K562 (cell line): ENCODE results near the gene NRXN3. TPM values are rescaled to one million over a fixed set of nuclear protein-coding genes. Genes with fewer than 3 reads are reported as not detected.

Experiments used
- ATAC-seq: fragments of 200-7000 bp; cut with Tn5 transposase; 3 replicates; pipeline ENCODE4 v1.9.1; 2020; ENCODE audit warnings: moderate library complexity
- BruUV-seq: library from RNA; stranded (reverse); fragments of 400-500 nt; replicated peaks from 2 replicates; lab custom pipeline; 2021; lab: Mats Ljungman, UMichigan
- CTCF ChIA-PET: fragments of 300-600 bp; formaldehyde crosslinking; extraction: SDS; loops from one replicate; lab custom pipeline; 2021; ENCODE audit warnings: low intra/inter-chr PET ratio; lab: Yijun Ruan, JAX
- POLR2A ChIA-PET: fragments of 300-600, 350-650 bp; sonication (Branson Sonifier 250); formaldehyde crosslinking; extraction: SDS; loops from one replicate; lab custom pipeline; 2021; ENCODE audit warnings: antibody characterized with exemption, inconsistent platforms; lab: Yijun Ruan, JAX
- DNase-seq, 4 experiments: peaks; one replicate each; pipeline versions ENCODE4 v3.0.0 to v3.0.0-alpha.2; 2011 to 2018; ENCODE audit warnings: low spot score in 3 of 4, mixed read lengths in 3 of 4; ENCODE audit errors: extremely low read depth in 1 of 4
- FAIRE-seq: peaks from 2 replicates; lab custom pipeline; 2011; peaks lifted over from hg19 to GRCh38; lab: Jason Lieb, UNC
- H2AFZ ChIP-seq: 2 replicates; pipeline ENCODE4 v1.6.0; 2011; ENCODE audit warnings: low read depth, low read length, control low read depth, inconsistent platforms
- H3K27ac ChIP-seq: fragments of 200-600 bp; 3 replicates; pipeline ENCODE4 v1.8.0; 2011; ENCODE audit warnings: low read depth, mild to moderate bottlenecking, control low read depth, inconsistent platforms, low read length, moderate library complexity, mixed read lengths; ENCODE audit errors: extremely low read depth
- H3K27me3 ChIP-seq, 2 experiments: fragments of 300-600 bp in 1 of 2; 2 replicates in 1 of 2; 3 replicates in 1 of 2; pipeline versions ENCODE4 v1.6.0 to v1.8.0; 2011; ENCODE audit warnings: inconsistent platforms in 2 of 2, low read length in 2 of 2, mild to moderate bottlenecking in 1 of 2, mixed read lengths in 1 of 2, moderate library complexity in 1 of 2; ENCODE audit not compliant: control insufficient read depth in 2 of 2, insufficient read depth in 2 of 2
- H3K36me3 ChIP-seq: fragments of 300-600 bp; 3 replicates; pipeline ENCODE4 v1.8.0; 2011; ENCODE audit warnings: mild to moderate bottlenecking, low read length, inconsistent platforms; ENCODE audit not compliant: control insufficient read depth, insufficient read depth
- H3K4me1 ChIP-seq, 2 experiments: fragments of 200-600 bp in 1 of 2; replicated peaks in 1 of 2; 2 replicates in 1 of 2; 3 replicates in 1 of 2; pipeline versions ENCODE4 v1.5.1 to v1.8.0; 2011; ENCODE audit warnings: inconsistent platforms in 2 of 2, low read length in 2 of 2, mild to moderate bottlenecking in 1 of 2, mixed read lengths in 1 of 2, moderate library complexity in 1 of 2; ENCODE audit not compliant: control insufficient read depth in 2 of 2, insufficient read depth in 2 of 2
- H3K4me2 ChIP-seq: 2 replicates; pipeline ENCODE4 v1.6.1; 2011; ENCODE audit warnings: low read length, control low read depth, inconsistent platforms, mixed read lengths; ENCODE audit not compliant: insufficient read depth
- H3K4me3 ChIP-seq: fragments of 200-600 bp; sonication (generic), shearing (Covaris generic); 2 replicates; pipeline ENCODE4 v1.5.1; 2016; ENCODE audit warnings: control low read depth, inconsistent platforms
- H3K79me2 ChIP-seq: fragments of 200-600 bp; 3 replicates; pipeline ENCODE4 v1.8.0; 2011; ENCODE audit warnings: low read length, inconsistent platforms; ENCODE audit not compliant: control insufficient read depth, insufficient read depth
- H3K9ac ChIP-seq, 2 experiments: 2 replicates each; pipeline versions ENCODE4 v1.6.0 to v1.6.1; 2011; ENCODE audit warnings: low read depth in 2 of 2, low read length in 2 of 2, control low read depth in 1 of 2, inconsistent platforms in 1 of 2, mild to moderate bottlenecking in 1 of 2, mixed read lengths in 1 of 2; ENCODE audit not compliant: insufficient read depth in 1 of 2
- H3K9me1 ChIP-seq: one replicate; pipeline ENCODE4 v1.6.0; 2011; ENCODE audit warnings: inconsistent platforms, mild to moderate bottlenecking, low read length, moderate library complexity; ENCODE audit not compliant: control insufficient read depth, insufficient read depth
- H3K9me3 ChIP-seq: replicated peaks from 2 replicates; pipeline ENCODE4 v1.5.1; 2011; ENCODE audit warnings: low read depth, low read length, inconsistent platforms; ENCODE audit not compliant: control insufficient read depth, insufficient read depth
- H4K20me1 ChIP-seq: replicated peaks from 2 replicates; pipeline ENCODE4 v1.6.1; 2011; ENCODE audit warnings: low read length, inconsistent platforms, mixed read lengths; ENCODE audit not compliant: control insufficient read depth, insufficient read depth
- ETV1 ChIP-seq: fragments of 450-650 bp; conservative IDR thresholded peaks from 2 replicates; pipeline ENCODE4 v1.6.1; 2016; ENCODE audit warnings: missing genetic modification characterization, control low read depth, low read depth, missing compliant biosample characterization
- GABPB1 ChIP-seq: sonication (generic); formaldehyde crosslinking; IDR thresholded peaks from 2 replicates; pipeline ENCODE4 v1.8.0; 2022; ENCODE audit warnings: mild to moderate bottlenecking, missing genetic modification reagents
- IFI16 ChIP-seq: fragments of 250-450 bp; sonication (Bioruptor Pico); IDR thresholded peaks from 2 replicates; pipeline ENCODE4 v2.1.2; 2022; ENCODE audit warnings: mild to moderate bottlenecking, inconsistent platforms
- MAZ ChIP-seq, 2 experiments: fragments of 450-650 bp in 1 of 2; sonication (generic) in 1 of 2; formaldehyde crosslinking; IDR thresholded peaks in 1 of 2; conservative IDR thresholded peaks in 1 of 2; 2 replicates each; pipeline versions ENCODE4 v1.4.0 to v1.5.0; 2020; ENCODE audit warnings: mild to moderate bottlenecking in 1 of 2, missing genetic modification reagents in 1 of 2
- NFATC3 ChIP-seq: fragments of 450-650 bp; IDR thresholded peaks from 2 replicates; pipeline ENCODE4 v1.6.1; 2017; ENCODE audit warnings: mild to moderate bottlenecking
- TGIF2 ChIP-seq: sonication (generic); formaldehyde crosslinking; IDR thresholded peaks from 2 replicates; pipeline ENCODE4 v1.8.1; 2022; ENCODE audit warnings: mild to moderate bottlenecking, missing genetic modification reagents, moderate library complexity
- ZNF146 ChIP-seq: IDR thresholded peaks from one replicate; pipeline ENCODE4 v1.6.1; 2018; ENCODE audit warnings: missing compliant biosample characterization; ENCODE audit not compliant: unreplicated experiment
- ZNF57 ChIP-seq: fragments of 450-650 bp; formaldehyde crosslinking; IDR thresholded peaks from 2 replicates; pipeline ENCODE4 v1.4.0; 2020; ENCODE audit warnings: mild to moderate bottlenecking, moderate library complexity
- ZNF696 ChIP-seq: fragments of 250-450 bp; sonication (Bioruptor Pico); conservative IDR thresholded peaks from 2 replicates; pipeline ENCODE4 v1.4.0; 2020; ENCODE audit warnings: mild to moderate bottlenecking, moderate library complexity
- ZNF77 ChIP-seq: fragments of 250-450 bp; sonication (Bioruptor Pico); IDR thresholded peaks from 2 replicates; pipeline ENCODE4 v1.5.0; 2020
- WGBS: fragments of 100-300 bp; shearing (Covaris generic); methylation state at CpG from one replicate; pipeline ENCODE4 v1.1.6; 2016; ENCODE audit warnings: low coverage, mixed read lengths; ENCODE audit not compliant: insufficient coverage; ENCODE audit errors: missing lambda C conversion rate; 5-methylcytosine and 5-hydroxymethylcytosine counted together
- in situ Hi-C: fragments of 300-500 bp; cut with MboI; formaldehyde crosslinking; loops from 4 replicates; pipeline ENCODE4 v1.15.0; 2018; ENCODE audit warnings: inconsistent platforms, mixed read lengths
- intact Hi-C: fragments of 100-400 bp; cut with micrococcal nuclease; formaldehyde crosslinking; loops from 2 replicates; pipeline ENCODE4 v1.14.2; 2022
- polyA plus RNA-seq, 8 experiments: library from polyadenylated mRNA; depleted of rRNA in 4 of 8; stranded (reverse) in 5 of 8; unstranded in 3 of 8; fragments of >200 nt; fragmentation: Nextera tagmentation in 2 of 8; fragmentation: Illumina TruSeq in 1 of 8; extraction: Ambion mirVana in 2 of 8; extraction: Trizol in 1 of 8; gene quantifications; 2 replicates each; pipeline versions ENCODE4 v1.2.1 to v1.2.3, GENCODE V29; 2011 to 2014; ENCODE audit warnings: inconsistent platforms in 1 of 8, missing spikeins in 1 of 8
- total RNA-seq, 7 experiments: library from RNA; depleted of rRNA in 6 of 7; stranded (reverse); fragments of >200 nt in 6 of 7; fragmentation: Illumina TruSeq in 2 of 7; extraction: Trizol in 2 of 7; gene quantifications; 2 replicates each; pipeline versions ENCODE4 v1.2.1 to v1.2.3, GENCODE V29; 2011 to 2021; ENCODE audit warnings: low replicate concordance in 1 of 7
- TF ChIP-seq, protein P1 (sequence below): fragments of 450-650 bp; formaldehyde crosslinking; IDR thresholded peaks from 2 replicates; pipeline ENCODE4 v1.4.0; 2020; ENCODE audit warnings: mild to moderate bottlenecking
- TF ChIP-seq, protein P2 (sequence below): fragments of 450-650 bp; IDR thresholded peaks from 2 replicates; pipeline ENCODE4 v1.6.1; 2016; ENCODE audit warnings: missing biosample characterization, missing genetic modification characterization
- TF ChIP-seq, protein P3 (sequence below): fragments of 250-450 bp; sonication (Bioruptor Pico); IDR thresholded peaks from 2 replicates; pipeline ENCODE4 v1.5.0; 2021; ENCODE audit warnings: mild to moderate bottlenecking, borderline replicate concordance

NRXN3 gene
- total and polyA plus RNA-seq, 9 of the 15 experiments (the other 6 are each of a cell fraction or from before 2014, with no cell fraction given): 0.09 TPM; not detected in 8

DNA sequence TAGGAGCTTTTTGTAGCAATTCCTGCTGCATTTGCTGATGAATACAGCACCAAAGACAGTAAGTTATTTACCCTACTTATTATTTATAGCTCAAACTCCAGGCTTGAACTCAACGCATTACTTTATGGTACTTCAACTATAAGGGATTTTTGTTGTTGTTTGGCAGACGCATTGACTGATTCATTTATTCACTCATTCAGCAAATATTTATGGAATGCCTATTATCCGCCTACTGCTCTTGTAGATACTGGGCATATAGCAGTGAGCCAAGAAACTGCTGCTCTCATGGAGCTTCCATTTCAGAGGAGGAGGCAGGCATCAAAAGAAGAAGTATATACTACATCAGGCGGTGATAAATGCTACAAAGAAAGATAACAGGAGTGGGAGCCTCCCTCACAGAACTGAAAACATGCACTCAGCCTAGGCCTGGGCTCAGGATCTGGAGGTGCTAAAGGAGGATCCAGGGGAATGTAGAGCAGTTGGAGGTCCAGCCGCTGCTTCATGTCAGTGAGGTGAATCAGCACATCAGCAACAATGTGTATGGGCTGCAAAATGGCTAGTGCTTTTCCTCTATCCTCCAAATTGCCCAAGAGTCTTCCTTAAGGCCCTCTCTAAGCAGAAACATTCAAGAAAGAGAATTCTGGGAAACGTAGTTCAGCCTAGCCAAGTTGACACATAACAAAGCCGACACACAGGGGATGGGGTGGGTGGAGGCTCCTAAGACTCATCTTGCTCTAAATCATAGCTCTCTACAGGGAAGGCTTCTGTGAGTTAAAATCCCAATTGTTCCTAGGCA lies 157.5 kb downstream of the NRXN3 start:
- BruUV-seq: no TSS peak
- no peak overlapping the region for H3K4me2 ChIP-seq

More for the DNA sequence above, 157.5 kb downstream of the NRXN3 start:
- H4K20me1 ChIP-seq: no peaks in the 10 kb centered on the region
- no peak overlapping the region for H2AFZ ChIP-seq
- H3K4me1 ChIP-seq: no peaks in the 10 kb centered on the region; a peak in 1 of 5 replicates
- WGBS: 1% methylated on average over 5 of the region's 7 CpGs
- H3K9me3 ChIP-seq: no peaks in the 10 kb centered on the region
- TF ChIP-seq, protein P1, sequence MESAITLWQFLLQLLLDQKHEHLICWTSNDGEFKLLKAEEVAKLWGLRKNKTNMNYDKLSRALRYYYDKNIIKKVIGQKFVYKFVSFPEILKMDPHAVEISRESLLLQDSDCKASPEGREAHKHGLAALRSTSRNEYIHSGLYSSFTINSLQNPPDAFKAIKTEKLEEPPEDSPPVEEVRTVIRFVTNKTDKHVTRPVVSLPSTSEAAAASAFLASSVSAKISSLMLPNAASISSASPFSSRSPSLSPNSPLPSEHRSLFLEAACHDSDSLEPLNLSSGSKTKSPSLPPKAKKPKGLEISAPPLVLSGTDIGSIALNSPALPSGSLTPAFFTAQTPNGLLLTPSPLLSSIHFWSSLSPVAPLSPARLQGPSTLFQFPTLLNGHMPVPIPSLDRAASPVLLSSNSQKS (CRISPR knock-in tag): no peak
- TF ChIP-seq ZNF57 (CRISPR knock-in tag) (no peak), IFI16 (CRISPR knock-in tag) (no peak), MAZ (CRISPR knock-in tag; conservative IDR thresholded peaks at IDR 0.05 in 1 of 2, IDR thresholded peaks at IDR 0.05 in 1 of 2) (no peak), GABPB1 (CRISPR knock-in tag) (no peak), ZNF696 (CRISPR knock-in tag) (no peak), ZNF77 (CRISPR knock-in tag) (no peak), ETV1 (tag) (no peak), ZNF146 (no peak), NFATC3 (no peak), TGIF2 (CRISPR knock-in tag) (no peak)
- TF ChIP-seq, protein P2, sequence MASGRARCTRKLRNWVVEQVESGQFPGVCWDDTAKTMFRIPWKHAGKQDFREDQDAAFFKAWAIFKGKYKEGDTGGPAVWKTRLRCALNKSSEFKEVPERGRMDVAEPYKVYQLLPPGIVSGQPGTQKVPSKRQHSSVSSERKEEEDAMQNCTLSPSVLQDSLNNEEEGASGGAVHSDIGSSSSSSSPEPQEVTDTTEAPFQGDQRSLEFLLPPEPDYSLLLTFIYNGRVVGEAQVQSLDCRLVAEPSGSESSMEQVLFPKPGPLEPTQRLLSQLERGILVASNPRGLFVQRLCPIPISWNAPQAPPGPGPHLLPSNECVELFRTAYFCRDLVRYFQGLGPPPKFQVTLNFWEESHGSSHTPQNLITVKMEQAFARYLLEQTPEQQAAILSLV (tag): no peak
- TF ChIP-seq, protein P3, sequence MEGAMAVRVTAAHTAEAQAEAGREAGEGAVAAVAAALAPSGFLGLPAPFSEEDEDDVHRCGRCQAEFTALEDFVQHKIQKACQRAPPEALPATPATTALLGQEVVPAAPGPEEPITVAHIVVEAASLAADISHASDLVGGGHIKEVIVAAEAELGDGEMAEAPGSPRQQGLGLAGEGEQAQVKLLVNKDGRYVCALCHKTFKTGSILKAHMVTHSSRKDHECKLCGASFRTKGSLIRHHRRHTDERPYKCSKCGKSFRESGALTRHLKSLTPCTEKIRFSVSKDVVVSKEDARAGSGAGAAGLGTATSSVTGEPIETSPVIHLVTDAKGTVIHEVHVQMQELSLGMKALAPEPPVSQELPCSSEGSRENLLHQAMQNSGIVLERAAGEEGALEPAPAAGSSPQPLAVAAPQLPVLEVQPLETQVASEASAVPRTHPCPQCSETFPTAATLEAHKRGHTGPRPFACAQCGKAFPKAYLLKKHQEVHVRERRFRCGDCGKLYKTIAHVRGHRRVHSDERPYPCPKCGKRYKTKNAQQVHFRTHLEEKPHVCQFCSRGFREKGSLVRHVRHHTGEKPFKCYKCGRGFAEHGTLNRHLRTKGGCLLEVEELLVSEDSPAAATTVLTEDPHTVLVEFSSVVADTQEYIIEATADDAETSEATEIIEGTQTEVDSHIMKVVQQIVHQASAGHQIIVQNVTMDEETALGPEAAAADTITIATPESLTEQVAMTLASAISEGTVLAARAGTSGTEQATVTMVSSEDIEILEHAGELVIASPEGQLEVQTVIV (CRISPR knock-in tag): no peak
- intact Hi-C loops (no loop called here), in situ Hi-C loops (no loop called here)
- H3K4me3 ChIP-seq: no peak overlapping the region
- H3K79me2 ChIP-seq: no peaks in the 10 kb centered on the region
- ATAC-seq (no peak), FAIRE-seq (no peak), DNase-seq (no peak)
- H3K27ac ChIP-seq: no peak overlapping the region
- no peaks in the 10 kb centered on the region for H3K27me3 ChIP-seq
- no peaks in the 10 kb centered on the region for H3K36me3 ChIP-seq
- no peaks in the 10 kb centered on the region for H3K9me1 ChIP-seq
- CTCF ChIA-PET: no interaction called here
- H3K9ac ChIP-seq: no peak overlapping the region
- POLR2A ChIA-PET: interaction anchor here (0.6 kb wide), 1 partner anchor 185 kb away, joined by 4 read pairs; no protein-coding TSS in a partner anchor
